NCI-H1417 (cell line): ENCODE results near the gene NCBP3.
A peak's percentile ranks its signal among the peaks of the same experiment; 100 is the strongest.

Experiments
- DNase-seq, 3 experiments: peaks; one replicate each; lab custom pipeline; 2025; lab: John Stamatoyannopoulos, UW

The NCBP3 gene, protein sequence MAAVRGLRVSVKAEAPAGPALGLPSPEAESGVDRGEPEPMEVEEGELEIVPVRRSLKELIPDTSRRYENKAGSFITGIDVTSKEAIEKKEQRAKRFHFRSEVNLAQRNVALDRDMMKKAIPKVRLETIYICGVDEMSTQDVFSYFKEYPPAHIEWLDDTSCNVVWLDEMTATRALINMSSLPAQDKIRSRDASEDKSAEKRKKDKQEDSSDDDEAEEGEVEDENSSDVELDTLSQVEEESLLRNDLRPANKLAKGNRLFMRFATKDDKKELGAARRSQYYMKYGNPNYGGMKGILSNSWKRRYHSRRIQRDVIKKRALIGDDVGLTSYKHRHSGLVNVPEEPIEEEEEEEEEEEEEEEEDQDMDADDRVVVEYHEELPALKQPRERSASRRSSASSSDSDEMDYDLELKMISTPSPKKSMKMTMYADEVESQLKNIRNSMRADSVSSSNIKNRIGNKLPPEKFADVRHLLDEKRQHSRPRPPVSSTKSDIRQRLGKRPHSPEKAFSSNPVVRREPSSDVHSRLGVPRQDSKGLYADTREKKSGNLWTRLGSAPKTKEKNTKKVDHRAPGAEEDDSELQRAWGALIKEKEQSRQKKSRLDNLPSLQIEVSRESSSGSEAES

DNA sequence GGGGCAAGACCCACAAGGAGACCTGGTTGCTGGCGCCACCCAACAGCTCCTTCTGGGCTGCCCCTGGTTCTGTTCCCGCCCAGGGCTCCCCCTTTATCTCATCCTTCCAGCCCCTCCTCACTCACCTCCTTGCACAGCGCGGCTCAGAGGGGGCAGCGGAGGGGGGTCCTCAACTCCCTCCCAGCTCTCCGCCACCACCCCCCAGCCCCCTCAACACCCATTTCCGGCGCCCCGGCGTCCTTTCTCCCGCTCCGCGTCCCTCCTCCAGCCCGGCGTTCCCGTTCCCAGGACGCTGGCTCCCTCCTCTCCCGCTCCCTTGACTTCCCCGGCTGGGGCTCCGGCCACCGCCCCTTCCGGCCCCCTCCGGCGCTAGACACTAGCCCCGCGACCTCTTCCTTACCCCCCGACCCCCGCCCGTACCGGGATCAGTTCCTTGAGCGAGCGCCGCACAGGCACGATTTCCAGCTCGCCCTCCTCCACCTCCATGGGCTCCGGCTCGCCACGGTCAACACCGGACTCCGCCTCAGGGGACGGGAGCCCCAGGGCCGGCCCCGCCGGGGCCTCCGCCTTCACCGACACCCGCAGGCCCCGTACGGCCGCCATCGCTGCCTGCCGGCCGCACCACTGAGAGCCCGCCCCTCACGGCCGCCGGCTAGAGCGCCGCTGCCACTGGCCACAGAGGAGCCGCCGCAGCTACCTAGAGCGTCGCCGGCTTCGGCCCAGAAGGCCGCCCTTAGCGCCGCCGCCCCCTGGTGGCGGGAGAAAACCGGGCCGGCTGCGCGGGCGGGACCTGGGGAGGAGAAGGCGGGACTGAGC is at the start of gene NCBP3:
Gene NCBP3, minus strand, starts transcription at position 626 of the 816 bp plus-strand sequence. Its CDS starts 23 bp downstream, at position 603.
- peak; percentile 87 to 93 (median 91) for DNase-seq

DNA sequence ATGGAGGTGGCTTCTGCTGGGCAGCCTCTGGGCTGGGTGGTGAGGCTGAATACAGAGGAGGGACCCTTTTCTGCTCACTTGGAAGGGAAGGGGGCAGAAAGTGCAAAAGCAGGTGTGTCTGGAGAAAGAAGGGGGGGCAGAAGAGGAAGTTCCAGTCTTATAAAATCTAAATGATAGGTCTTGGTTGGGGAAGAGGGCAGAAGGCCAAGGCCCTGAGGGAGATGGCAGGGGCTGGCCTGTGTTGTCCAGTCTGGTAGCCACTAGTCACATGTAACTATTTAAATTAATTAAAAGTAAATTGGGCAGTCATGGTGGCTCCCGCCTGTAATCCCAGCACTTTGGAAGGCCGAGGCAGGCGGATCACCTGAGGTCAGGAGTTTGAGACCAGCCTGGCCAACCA is 49.3 kb upstream of the NCBP3 start:
- DNase-seq = no peak

- no peak for DNase-seq
Observed at GRCh38 chr17:3894911-3895343, 48.9 kb upstream of the NCBP3 start.

- DNase-seq = no peak
Observed at GRCh38 chr17:3894188-3894587, 48.1 kb upstream of the NCBP3 start.

- DNase-seq = peak in 1 of 3 experiments; percentile 5
Observed at GRCh38 chr17:3893720-3894116, 47.7 kb upstream of the NCBP3 start.

GRCh38 chr17:3893003-3893719 is 47.1 kb upstream of the NCBP3 start, which contains the start of gene CAMKK1:
Gene CAMKK1, minus strand, starts transcription at chr17:3893053. Its CDS starts 7,366 bp downstream, at chr17:3885687.
- DNase-seq = peak; percentile 84 to 93 (median 91)

- DNase-seq = peak; percentile 22 to 64 (median 51)
Observed at GRCh38 chr17:3892095-3892998, 46.3 kb upstream of the NCBP3 start.

GRCh38 chr17:3891626-3892094 is 45.6 kb upstream of the NCBP3 start:
- peak in 1 of 3 experiments; percentile 10 for DNase-seq

DNA sequence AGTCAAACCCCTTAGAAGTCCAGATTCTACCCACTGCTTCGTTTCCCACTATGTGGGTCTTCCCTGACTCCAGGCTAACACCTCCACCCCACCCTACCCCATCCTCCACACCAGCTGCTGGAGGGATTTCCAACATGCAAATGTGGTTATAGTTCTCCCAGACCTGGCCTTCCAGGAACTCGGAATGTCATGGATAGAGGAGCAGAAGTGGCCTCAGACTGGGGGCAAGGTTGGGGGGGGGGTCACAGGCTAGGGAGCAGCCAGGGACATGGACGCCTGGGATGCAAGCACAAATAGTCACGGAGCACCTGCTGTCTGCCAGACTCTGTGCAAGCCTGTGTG is 44.8 kb upstream of the NCBP3 start:
- DNase-seq = no peak

DNA sequence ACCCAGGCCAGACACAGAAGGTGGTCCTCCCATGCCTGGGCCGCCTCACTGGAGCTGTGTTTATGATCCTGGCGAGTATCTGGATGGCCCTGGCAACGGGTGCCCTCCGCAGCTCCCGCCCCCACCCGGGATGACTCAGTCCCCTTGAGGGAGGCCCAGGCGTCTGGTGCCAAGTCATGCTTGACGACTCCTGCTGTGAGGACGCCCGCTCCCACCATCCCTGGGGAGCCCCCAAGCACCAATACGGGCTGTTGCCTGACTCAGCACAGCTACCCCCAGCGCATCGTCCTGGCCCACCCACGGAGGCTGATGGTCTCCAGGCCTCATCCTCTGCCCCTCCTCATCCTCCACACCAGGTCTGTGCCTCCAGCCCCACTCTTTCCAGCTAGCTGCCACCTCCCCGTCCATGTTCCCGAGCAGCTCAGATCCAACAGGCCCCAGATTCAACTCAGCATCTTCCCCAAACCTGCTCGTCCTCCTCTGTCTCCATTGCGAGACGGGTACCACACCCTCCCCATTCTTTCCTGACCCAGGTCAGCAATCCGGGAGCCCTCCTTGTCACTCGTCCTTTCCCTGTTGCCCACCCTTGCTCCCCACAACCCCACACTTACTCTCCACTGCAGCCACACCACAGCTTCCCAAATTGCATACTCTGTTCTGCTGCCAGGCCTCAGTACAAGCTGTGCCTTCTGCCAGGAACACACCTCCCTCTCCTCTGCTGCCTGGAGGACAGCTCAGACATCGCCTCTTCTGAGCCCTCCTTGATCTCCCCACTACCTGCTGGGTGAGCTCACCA is 44.2 kb upstream of the NCBP3 start:
- peak; percentile 1 to 51 (median 31) for DNase-seq

GRCh38 chr17:3889325-3890012 is 43.4 kb upstream of the NCBP3 start:
- no peak for DNase-seq

- peak; percentile 70 to 84 (median 74) for DNase-seq
Observed at GRCh38 chr17:3888343-3889171, 42.5 kb upstream of the NCBP3 start.

DNA sequence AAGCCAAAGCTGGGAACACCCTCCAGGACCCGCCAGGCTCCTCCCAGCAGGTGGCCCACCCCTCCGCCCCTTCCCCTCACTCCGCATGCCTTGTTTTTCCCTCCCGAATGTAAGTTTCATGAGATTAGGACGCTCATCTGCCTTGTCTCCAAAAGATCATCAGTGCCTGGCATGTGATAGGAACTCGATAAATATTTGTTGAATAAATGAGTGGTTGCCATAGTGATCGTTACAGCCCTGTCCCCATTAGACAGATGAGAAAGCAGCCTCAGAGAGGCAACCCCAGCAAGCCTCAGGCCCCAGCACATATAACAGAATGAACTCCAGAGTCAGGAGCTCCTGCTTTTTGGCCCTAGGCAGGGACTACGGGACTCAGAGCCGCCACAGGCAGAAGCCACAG is 41.8 kb upstream of the NCBP3 start:
- DNase-seq = peak in 1 of 3 experiments; percentile 56

DNA sequence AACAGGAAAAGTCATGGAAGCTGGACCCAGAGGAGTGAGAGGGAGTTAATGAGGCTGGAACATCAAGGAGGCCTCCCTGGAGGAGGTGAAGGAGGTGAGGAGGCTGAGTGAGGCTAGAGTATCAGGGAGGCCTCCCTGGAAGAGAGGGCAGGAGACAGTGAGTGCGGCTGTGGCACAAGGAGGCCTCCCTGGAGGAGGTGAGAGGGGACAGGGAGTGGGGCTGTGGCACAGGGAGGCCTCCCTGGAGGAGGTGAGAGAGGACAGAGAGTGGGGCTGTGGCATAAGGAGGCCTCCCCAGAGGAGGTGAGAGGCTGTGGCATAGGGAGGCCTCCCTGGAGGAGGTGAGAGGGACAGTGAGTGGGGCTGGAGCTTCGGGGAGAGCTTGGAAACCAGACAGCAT is 41.3 kb upstream of the NCBP3 start:
- no peak for DNase-seq

DNA sequence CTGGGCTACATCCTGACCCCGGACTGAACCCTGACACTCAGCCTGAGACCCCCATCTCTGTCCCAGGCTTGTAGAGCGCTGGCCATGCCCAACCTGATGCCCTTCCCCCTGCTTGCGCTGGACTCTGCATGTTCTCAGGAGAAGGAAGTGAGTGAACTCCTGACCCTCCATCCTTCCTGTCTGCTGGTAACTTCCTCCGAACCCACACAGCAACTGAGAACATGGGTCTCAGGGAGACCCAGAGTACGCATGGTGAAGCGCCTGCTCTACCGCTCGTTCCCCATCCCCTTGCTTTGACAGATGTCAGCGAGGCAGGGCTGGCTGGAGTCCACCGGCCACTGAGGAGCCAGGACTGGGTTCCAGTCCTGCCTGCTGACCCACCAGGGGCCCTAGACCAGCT is 40.7 kb upstream of the NCBP3 start:
- no peak for DNase-seq

DNA sequence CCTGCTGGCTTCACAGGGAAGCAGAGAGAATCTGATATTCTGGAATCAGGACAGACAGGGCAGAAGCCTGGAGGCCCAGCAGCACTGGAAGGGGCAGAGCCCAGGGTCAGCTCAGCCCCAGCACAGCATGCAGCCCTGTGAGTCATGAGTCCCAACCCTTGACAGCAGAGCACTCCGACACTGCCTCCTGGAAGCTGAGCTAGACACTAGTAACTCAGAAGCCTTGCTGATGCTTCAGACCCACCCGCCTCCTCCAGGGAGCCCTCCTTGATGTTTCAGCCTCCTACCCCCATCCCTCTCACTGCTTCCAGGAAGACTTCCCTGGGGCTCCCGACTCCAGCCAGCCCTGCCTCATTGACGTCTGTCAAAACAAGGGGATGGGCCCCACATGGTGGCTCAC is 39.9 kb upstream of the NCBP3 start:
- no peak for DNase-seq

DNA sequence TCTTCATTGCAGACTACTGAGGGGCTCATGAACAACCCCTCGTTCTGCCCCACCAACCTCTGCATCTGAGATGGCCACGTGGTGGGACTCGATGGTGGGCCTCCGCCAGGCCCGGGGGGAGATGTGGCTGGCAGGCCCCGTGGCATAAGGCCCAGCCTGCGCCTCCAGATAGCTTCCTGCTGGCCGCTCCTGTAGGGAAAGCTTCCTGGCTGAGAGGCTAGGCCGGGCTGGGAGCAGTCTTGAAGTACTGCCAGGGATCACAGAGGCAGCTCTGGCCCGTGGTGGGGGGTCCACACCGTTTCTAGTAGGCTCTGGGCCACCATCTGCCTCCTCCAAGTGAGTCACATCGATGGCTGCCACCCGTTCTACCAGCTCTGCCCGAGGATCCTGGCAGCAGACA is 39.2 kb upstream of the NCBP3 start:
- DNase-seq = no peak

DNA sequence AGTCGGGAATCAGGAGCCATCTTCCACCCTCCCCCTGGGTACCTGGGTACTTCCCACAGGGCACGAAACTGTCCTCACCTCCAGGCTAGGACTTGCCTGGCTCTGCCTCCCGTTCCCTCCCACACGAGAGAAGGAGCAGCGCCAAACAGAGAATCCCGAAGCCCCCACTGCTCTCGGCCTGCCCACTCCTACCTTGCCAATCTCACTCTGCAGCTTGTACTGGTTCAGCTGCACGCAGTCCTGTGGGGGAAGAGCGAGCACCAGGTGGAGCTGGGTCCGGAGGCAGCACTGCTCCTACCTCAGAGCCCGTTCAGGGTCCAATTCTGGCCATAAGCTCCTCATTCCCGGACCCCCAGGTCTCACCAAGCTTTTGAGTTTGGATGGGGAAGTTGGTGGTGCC is 38.1 kb upstream of the NCBP3 start:
- no peak for DNase-seq
